Hepatocyte (in vitro differentiated cells): ENCODE measurements around the gene LRRK1. TPM values are rescaled to one million over a fixed set of nuclear protein-coding genes. Genes with fewer than 3 reads are reported as not detected.

Source experiments
- DNase-seq: peaks from one replicate; pipeline ENCODE4 v3.0.0-alpha.2; 2016; ENCODE audit warnings: low spot score
- H2AFZ ChIP-seq: fragments of 200-600 bp; sonication (generic); 2 replicates; pipeline ENCODE4 v1.6.0; 2016; ENCODE audit warnings: antibody characterized with exemption, mild to moderate bottlenecking
- H3K27ac ChIP-seq: fragments of 200-600 bp; sonication (generic); 2 replicates; pipeline ENCODE4 v1.5.1; 2016; ENCODE audit warnings: mild to moderate bottlenecking
- H3K27me3 ChIP-seq: fragments of 200-600 bp; sonication (generic); 2 replicates; pipeline ENCODE4 v1.6.1; 2016
- H3K36me3 ChIP-seq: fragments of 200-600 bp; sonication (generic); replicated peaks from 2 replicates; pipeline ENCODE4 v1.5.1; 2016; ENCODE audit warnings: low read depth; ENCODE audit not compliant: insufficient read depth
- H3K4me1 ChIP-seq: fragments of 200-600 bp; sonication (generic); 2 replicates; pipeline ENCODE4 v1.5.1; 2016; ENCODE audit warnings: mild to moderate bottlenecking, moderate library complexity; ENCODE audit not compliant: insufficient read depth
- H3K4me2 ChIP-seq: fragments of 200-600 bp; sonication (generic); 2 replicates; pipeline ENCODE4 v1.6.0; 2016
- H3K4me3 ChIP-seq: fragments of 200-600 bp; sonication (generic); 2 replicates; pipeline ENCODE4 v1.5.1; 2016; ENCODE audit warnings: mild to moderate bottlenecking
- H3K79me2 ChIP-seq: fragments of 200-600 bp; sonication (generic); 2 replicates; pipeline ENCODE4 v1.6.0; 2017; ENCODE audit warnings: mild to moderate bottlenecking
- H3K9me2 ChIP-seq: fragments of 200-600 bp; sonication (generic); replicated peaks from 2 replicates; pipeline ENCODE4 v1.6.0; 2017; ENCODE audit warnings: mild to moderate bottlenecking; ENCODE audit not compliant: insufficient read depth
- H3K9me3 ChIP-seq: fragments of 200-600 bp; sonication (generic); 2 replicates; pipeline ENCODE4 v1.5.1; 2016; ENCODE audit warnings: low read depth, mild to moderate bottlenecking
- H4K20me1 ChIP-seq: fragments of 200-600 bp; sonication (generic); 2 replicates; pipeline ENCODE4 v1.6.0; 2016; ENCODE audit warnings: mild to moderate bottlenecking; ENCODE audit not compliant: insufficient read depth, poor library complexity, severe bottlenecking
- EZH2 ChIP-seq: fragments of 200-600 bp; sonication (generic); IDR thresholded peaks from 2 replicates; pipeline ENCODE4 v1.6.1; 2016; ENCODE audit warnings: antibody characterized with exemption, mild to moderate bottlenecking, borderline replicate concordance
- EZH2phosphoT487 ChIP-seq: fragments of 200-600 bp; sonication (generic); IDR thresholded peaks from one replicate; pipeline ENCODE4 v1.6.1; 2018; ENCODE audit warnings: antibody characterized with exemption, mild to moderate bottlenecking, low read depth, moderate library complexity; ENCODE audit not compliant: unreplicated experiment, severe bottlenecking
- WGBS: methylation state at CpG from one replicate; pipeline ENCODE4 v1.1.6; 2016; ENCODE audit warnings: low lambda C conversion rate; ENCODE audit errors: missing lambda C conversion rate; 5-methylcytosine and 5-hydroxymethylcytosine counted together
- polyA plus RNA-seq: library from polyadenylated mRNA; unstranded; fragments of >200 nt; fragmentation: Nextera tagmentation; extraction: Ambion mirVana; gene quantifications from 2 replicates; pipeline ENCODE4 v1.2.1, GENCODE V29; 2016
- total RNA-seq: library from RNA; depleted of rRNA; stranded (reverse); fragments of >200 nt; gene quantifications from 2 replicates; pipeline ENCODE4 v1.2.3, GENCODE V29; 2014
- TF ChIP-seq, protein P1 (sequence below): fragments of 200-600 bp; sonication (generic); IDR thresholded peaks from 2 replicates; pipeline ENCODE4 v1.5.1; 2016; ENCODE audit warnings: antibody characterized with exemption, mild to moderate bottlenecking; ENCODE audit not compliant: poor library complexity

Gene LRRK1
- total and polyA plus RNA-seq, 2 experiments from 2014 or later, result 2.1 TPM

DNA sequence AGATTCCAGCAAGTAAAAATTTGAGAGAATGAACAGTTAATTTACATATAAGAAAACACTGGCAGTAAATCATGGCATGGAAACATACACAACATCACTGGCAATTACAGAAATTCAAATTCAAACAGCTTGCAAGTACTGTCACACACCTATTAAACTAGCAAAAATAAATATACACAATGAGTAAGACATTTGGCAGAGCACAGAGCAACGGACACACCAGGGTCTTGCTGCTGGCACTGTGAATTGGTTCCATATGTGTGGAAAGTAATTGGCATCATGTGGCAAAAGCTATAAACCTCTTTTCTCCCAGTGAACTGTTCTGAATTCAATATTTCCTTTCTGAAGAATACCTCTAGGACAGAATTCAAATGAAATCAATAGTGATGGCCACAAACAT, 78.3 kb downstream of the LRRK1 start:
- 37% methylated on average over 1 of the region's 1 CpG for WGBS
- no peak overlapping the region for H3K4me3 ChIP-seq
- no peaks in the 10 kb centered on the region for H3K27me3 ChIP-seq
- no peaks in the 10 kb centered on the region for H3K9me2 ChIP-seq
- H3K4me1 ChIP-seq, result peaks cover 10% of the 10 kb centered on the region
- no peak overlapping the region for H3K27ac ChIP-seq
- H2AFZ ChIP-seq, result no peak overlapping the region
- H3K9me3 ChIP-seq, result no peaks in the 10 kb centered on the region
- DNase-seq, result peak; percentile 20
- H3K36me3 ChIP-seq, result no peaks in the 10 kb centered on the region
- no peak overlapping the region for H3K4me2 ChIP-seq
- TF ChIP-seq EZH2phosphoT487 (no peak), EZH2 (no peak)
- TF ChIP-seq, protein P1, sequence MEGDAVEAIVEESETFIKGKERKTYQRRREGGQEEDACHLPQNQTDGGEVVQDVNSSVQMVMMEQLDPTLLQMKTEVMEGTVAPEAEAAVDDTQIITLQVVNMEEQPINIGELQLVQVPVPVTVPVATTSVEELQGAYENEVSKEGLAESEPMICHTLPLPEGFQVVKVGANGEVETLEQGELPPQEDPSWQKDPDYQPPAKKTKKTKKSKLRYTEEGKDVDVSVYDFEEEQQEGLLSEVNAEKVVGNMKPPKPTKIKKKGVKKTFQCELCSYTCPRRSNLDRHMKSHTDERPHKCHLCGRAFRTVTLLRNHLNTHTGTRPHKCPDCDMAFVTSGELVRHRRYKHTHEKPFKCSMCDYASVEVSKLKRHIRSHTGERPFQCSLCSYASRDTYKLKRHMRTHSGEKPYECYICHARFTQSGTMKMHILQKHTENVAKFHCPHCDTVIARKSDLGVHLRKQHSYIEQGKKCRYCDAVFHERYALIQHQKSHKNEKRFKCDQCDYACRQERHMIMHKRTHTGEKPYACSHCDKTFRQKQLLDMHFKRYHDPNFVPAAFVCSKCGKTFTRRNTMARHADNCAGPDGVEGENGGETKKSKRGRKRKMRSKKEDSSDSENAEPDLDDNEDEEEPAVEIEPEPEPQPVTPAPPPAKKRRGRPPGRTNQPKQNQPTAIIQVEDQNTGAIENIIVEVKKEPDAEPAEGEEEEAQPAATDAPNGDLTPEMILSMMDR, result no peak
- no peaks in the 10 kb centered on the region for H4K20me1 ChIP-seq
- no peaks in the 10 kb centered on the region for H3K79me2 ChIP-seq

DNA sequence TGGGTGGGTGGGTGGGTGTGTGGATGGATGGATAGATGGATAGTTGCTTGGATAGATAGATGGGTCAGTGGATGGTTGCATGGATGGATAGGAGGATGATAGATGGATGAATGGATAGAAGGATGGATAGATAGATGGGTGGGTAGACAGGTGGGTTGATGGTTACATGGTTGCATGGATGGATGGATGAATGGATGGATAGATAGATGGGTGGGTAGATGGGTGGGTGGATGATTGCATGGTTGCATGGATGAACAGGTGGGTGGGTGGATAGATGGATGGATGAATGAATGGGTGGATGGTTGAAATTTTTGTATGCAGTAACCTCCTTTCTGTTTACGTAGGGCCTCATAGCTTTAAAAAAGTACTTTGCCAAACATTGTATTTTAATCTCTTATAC, 79.5 kb downstream of the LRRK1 start:
- DNase-seq, result no peak
- Histone ChIP-seq H3K36me3 (no peaks in the 10 kb centered on the region), H2AFZ (no peak overlapping the region), H3K9me2 (no peaks in the 10 kb centered on the region), H3K27ac (no peak overlapping the region), H3K4me2 (no peak overlapping the region), H3K4me3 (no peak overlapping the region), H3K9me3 (no peaks in the 10 kb centered on the region), H4K20me1 (no peaks in the 10 kb centered on the region), H3K79me2 (no peaks in the 10 kb centered on the region), H3K4me1 (peaks cover 10% of the 10 kb centered on the region), H3K27me3 (no peaks in the 10 kb centered on the region)
- TF ChIP-seq EZH2 (no peak), EZH2phosphoT487 (no peak)
- TF ChIP-seq, protein P1, result no peak
- WGBS, result 64% methylated on average over 1 of the region's 1 CpG

DNA sequence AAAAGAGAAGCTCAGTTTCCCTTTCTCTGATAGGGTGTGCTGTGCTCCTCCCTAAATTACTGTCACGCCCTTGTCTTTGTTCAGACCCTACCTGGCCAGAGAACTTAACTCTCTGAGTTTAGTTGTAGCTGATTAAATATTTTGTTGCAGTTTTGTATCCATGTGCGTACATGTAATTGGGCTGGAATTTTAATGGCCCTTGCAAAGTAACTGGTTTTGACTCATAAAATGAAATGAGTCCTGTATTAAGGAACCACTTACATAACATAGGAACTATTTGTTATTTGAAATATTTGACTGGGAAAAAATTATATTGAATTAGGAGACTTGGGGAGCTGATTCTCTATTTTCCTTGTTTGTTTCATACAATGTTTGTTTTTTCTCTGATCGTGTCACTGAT, 80.2 kb downstream of the LRRK1 start:
- WGBS, result 54% methylated on average over 3 of the region's 3 CpGs

More for the DNA sequence above, 80.2 kb downstream of the LRRK1 start:
- H3K9me2 ChIP-seq, result no peaks in the 10 kb centered on the region
- H3K4me2 ChIP-seq, result no peak overlapping the region
- no peaks in the 10 kb centered on the region for H3K9me3 ChIP-seq
- no peak for DNase-seq
- H3K4me3 ChIP-seq, result no peak overlapping the region
- peaks cover 10% of the 10 kb centered on the region for H3K4me1 ChIP-seq
- H3K27me3 ChIP-seq, result no peaks in the 10 kb centered on the region
- H3K79me2 ChIP-seq, result no peaks in the 10 kb centered on the region
- H4K20me1 ChIP-seq, result no peaks in the 10 kb centered on the region
- TF ChIP-seq EZH2phosphoT487 (no peak), EZH2 (no peak)
- TF ChIP-seq, protein P1, result no peak
- no peaks in the 10 kb centered on the region for H3K36me3 ChIP-seq
- H3K27ac ChIP-seq, result no peak overlapping the region
- H2AFZ ChIP-seq, result no peak overlapping the region
